NCI-H2081 (cell line): ENCODE results near the gene FOXD4L1.
"Not testable (repeated sequence)": the region's sequence is repeated elsewhere in the genome, so short reads cannot be mapped to it uniquely, and the experiment has no call there.

ENCODE experiments used
- DNase-seq, 2 experiments: peaks; one replicate each; lab custom pipeline; 2025; lab: John Stamatoyannopoulos, UW

Gene FOXD4L1

DNA sequence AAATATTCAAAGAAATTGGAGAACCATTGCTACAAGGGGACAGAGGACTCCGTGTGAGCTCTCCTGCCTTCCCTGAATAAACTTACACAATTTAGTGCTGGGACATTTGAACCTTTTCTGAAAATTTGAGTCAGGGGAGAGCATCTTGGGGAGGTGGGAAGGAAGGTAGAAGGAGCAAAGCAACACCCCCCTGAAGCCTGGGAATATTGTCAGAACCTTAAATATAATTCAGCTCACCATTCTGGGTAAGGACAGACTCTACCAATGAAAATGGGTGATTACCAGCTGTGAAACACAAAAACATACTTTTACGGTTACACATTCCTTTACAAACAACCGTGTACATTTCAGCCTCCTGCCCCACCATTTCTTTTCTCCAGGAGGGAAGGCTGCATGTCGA lies at the start of gene FOXD4L1:
FOXD4L1 (plus strand) TSS at position 301 of the 400 bp plus-strand sequence. CDS start 592 bp downstream, outside the sequence.
- DNase-seq = not testable (repeated sequence)

GRCh38 chr2:113465770-113466169 lies 32.7 kb upstream of the FOXD4L1 start:
- not testable (repeated sequence) for DNase-seq

DNA sequence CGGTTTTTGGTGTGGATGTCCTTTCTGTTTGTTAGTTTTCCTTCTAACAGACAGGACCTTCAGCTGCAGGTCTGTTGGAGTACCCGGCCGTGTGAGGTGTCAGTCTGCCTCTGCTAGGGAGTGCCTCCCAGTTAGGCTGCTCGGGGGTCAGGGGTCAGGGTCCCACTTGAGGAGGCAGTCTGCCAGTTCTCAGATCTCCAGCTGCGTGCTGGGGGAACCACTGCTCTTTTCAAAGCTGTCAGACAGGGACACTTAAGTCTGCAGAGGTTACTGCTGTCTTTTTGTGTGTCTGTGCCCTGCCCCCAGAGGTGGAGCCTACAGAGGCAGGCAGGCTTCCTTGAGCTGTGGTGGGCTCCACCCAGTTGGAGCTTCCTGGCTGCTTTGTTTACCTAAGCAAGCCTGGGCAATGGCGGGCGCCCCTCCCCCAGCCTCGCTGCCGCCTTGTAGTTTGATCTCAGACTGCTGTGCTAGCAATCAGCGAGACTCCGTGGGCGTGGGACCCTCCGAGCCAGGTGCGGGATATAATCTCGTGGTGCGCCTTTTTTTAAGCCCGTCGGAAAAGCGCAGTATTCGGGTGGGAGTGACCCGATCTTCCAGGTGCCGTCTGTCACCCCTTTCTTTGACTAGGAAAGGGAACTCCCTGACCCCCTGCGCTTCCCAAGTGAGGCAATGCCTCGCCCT lies 21.6 kb upstream of the FOXD4L1 start:
- DNase-seq = not testable (repeated sequence)

GRCh38 chr2:113496527-113496926 lies 1.9 kb upstream of the FOXD4L1 start:
- DNase-seq = not testable (repeated sequence)

DNA sequence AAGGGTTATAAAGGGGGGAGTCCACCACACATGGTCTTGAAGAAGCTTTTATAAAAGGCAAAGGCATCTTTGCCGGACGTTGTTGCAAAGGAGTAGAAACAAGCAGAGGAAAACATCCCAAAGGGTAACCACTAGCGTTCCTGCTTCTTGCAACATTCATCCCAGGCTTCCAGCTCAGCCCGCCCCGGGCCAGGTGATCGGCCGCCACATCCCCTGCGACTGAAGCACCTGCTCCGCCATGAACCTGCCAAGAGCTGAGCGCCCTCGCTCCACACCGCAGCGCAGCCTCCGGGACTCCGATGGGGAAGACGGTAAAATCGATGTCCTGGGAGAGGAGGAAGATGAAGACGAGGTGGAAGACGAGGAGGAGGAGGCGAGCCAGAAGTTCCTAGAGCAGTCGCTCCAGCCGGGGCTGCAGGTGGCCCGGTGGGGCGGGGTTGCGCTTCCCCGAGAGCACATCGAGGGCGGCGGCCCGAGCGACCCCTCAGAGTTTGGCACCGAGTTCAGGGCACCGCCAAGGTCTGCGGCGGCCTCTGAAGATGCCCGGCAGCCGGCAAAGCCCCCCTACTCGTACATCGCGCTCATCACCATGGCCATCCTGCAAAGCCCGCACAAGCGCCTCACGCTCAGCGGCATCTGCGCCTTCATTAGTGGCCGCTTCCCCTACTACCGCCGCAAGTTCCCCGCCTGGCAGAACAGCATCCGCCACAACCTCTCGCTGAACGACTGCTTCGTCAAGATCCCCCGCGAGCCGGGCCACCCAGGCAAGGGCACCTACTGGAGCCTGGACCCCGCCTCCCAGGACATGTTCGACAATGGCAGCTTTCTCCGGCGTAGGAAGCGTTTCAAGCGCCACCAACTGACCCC lies 787 bp downstream of the FOXD4L1 start:
- not testable (repeated sequence) for DNase-seq

DNA sequence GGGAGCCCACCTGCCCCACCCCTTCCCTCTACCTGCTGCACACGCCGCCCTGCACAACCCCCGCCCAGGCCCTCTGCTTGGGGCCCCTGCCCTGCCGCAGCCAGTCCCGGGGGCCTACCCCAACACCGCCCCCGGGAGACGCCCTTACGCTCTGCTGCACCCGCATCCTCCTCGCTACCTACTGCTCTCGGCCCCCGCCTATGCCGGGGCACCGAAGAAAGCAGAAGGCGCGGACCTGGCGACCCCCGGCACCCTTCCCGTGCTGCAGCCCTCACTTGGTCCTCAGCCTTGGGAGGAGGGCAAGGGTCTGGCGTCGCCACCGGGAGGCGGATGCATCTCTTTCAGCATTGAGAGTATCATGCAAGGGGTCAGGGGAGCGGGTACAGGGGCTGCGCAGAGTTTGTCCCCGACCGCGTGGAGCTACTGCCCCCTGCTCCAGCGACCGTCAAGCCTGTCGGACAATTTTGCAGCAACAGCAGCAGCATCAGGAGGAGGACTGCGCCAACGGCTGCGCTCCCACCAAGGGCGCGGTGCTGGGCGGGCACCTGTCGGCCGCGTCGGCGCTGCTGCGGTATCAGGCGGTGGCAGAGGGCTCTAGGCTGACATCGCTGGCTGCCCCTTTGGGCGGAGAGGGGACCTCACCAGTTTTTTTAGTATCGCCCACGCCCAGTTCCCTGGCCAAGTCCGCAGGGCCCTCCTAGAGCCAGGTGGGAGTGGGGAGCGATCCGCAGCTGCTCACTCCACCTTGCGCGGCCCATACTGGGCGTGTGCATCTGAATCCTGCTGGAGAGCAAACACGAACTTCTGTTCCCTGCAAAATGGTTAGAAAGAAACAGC lies 1.6 kb downstream of the FOXD4L1 start:
- DNase-seq = not testable (repeated sequence)

DNA sequence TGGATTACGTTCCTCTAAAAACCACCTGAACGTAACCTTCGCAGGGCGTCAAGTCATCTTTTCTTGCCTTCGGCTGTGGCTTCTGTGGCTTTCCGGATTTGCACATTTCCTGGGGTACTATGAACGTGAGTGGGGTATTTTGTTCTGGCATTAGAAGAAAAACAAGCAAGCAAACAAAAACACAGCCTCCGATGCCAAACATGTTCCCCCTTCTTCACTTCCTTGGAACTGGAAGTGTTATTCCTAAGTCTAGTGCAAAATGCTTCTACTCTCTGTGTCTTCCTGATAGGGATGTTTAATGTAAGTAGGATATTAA lies 2.2 kb downstream of the FOXD4L1 start:
- not testable (repeated sequence) for DNase-seq

DNA sequence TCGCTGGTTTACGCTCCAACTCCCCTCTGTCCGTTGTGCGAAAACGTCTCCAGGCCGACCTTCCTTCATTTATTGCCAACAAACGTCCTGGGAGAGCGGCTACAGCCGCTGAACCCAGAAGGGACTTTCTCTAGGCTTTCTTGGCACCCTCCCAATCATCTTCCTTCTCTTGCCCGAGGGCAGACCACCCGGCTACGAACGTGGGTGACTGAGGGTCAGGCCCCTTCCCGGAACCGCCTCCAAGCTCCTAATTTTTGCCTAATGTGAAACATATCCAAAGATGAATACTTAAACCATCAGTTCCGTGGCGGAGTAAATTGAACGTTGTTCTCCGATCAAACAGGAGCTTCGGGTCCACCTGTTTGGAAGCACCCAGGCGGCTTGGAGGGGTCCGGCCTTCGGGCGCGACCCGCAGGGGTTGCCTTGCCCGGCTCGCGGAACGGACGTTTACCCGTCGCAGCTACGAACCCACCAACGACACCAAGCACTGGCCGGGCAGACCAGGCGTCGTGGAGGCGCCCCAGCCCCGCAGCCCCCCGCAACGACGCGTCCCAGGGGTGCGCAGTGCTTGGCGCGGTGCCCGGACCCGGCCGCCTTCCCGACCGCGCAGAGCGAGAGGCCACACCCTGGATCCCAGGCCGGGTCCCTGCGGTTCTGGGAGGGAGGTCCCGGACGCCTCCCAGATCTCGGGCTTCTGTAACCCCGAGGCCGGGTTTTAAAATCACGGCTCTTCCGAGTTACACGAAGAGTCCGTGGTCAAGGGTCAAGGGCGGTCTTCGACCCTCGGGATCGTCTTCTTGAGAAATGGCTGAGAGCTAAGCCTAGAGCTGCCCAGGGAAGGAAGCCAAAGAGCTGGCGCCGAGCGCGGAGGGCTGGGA lies 4.0 kb downstream of the FOXD4L1 start:
- not testable (repeated sequence) for DNase-seq

GRCh38 chr2:113503094-113504042 lies 4.9 kb downstream of the FOXD4L1 start:
- DNase-seq = not testable (repeated sequence)

DNA sequence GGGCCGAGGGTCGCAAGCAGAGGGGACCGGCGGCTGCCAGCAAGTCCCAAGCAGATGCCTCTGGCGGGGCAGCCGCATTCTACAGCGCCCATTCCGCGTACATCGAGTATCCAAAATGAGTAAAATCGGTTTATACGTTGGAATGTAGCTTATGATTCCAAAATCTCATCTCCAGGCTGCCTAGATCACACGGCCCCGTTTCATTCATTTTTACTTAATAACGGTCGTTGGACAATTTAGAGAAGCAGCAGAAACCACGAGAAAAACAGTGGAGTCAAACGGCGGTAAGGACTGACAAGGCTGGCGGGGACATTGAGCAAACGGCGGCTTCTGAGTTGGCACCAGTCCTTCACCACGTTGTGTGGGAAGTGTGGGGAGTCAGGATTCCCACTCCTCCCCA lies 5.6 kb downstream of the FOXD4L1 start:
- not testable (repeated sequence) for DNase-seq

GRCh38 chr2:113507394-113508140 lies 9.1 kb downstream of the FOXD4L1 start:
- DNase-seq = not testable (repeated sequence)

DNA sequence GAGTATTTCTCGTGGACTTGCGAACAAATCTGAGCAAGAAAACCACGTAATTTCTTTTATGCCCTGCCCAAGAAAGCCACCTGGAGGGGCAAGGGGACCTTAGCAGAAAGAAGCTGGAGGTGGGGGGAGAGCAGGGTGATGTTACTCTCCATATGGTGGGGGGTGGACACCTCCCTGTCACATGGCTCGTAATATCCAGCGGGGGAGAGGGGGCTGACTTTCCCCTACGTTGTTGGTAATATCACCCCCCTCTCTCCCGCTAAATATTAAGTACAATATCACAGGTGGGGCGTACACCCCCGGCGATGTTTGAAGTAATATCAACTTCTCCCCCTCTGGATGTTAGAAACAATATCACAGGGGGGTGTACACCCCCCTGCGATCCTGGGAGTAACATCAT lies 9.7 kb downstream of the FOXD4L1 start:
- DNase-seq = not testable (repeated sequence)

DNA sequence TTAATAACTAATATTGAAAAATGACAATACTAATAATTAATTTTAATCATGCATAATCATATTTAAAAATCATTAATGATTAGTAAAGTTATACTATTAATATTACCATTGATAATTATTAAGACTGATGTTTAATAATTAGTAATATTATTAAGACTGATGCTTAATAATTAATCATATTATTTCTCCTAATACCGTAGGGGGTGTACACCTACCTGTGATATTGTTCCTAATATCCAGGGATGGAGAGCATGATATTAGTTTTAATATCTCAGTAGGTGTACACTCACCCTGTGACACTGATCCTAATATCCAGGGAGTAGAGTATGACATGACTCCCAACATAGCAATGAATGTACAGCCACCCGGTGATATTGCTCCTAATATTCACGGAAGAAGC lies 12.4 kb downstream of the FOXD4L1 start:
- DNase-seq = not testable (repeated sequence)

GRCh38 chr2:113511859-113512258 lies 13.4 kb downstream of the FOXD4L1 start:
- DNase-seq = not testable (repeated sequence)

GRCh38 chr2:113515457-113515856 lies 17.0 kb downstream of the FOXD4L1 start:
- not testable (repeated sequence) for DNase-seq

GRCh38 chr2:113515995-113516394 lies 17.5 kb downstream of the FOXD4L1 start:
- DNase-seq = not testable (repeated sequence)

DNA sequence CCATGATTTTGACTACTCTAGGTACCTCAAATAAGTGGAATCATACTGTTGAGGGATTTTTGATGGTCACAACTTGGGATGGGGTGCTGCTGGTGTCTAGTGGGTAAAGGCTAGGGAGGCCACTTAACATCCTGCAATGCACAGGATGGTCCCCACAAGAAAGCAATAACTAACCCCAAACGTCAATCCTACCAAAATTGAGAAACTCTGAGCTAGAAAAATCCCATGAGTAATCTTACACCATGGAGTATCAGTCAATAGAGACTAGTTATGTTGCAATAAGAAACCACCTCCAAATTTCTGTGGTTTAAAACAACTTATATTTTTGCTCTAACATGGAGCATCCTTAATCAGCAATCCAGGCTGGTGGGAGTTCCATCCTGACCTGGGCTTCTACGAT lies 18.6 kb downstream of the FOXD4L1 start:
- not testable (repeated sequence) for DNase-seq

- not testable (repeated sequence) for DNase-seq
Measured at GRCh38 chr2:113520837-113521236, 22.4 kb downstream of the FOXD4L1 start.

- not testable (repeated sequence) for DNase-seq
Measured at GRCh38 chr2:113521492-113521891, 23.0 kb downstream of the FOXD4L1 start.
